ENCODE data around the gene OR5AP2.
"Not testable (repeated sequence)": the region's sequence is repeated elsewhere in the genome, so short reads cannot be mapped to it uniquely, and the experiment has no call there.

The OR5AP2 gene

GRCh38 chr11:56642339-56642738 is at the start of gene OR5AP2:
OR5AP2 (minus strand) TSS chr11:56642439; CDS start chr11:56642439, 0 bp downstream.
- no peak for DNase-seq

GRCh38 chr11:56691179-56691578 is 48.9 kb upstream of the OR5AP2 start:
- not testable (repeated sequence) for DNase-seq

- no peak for DNase-seq
These were observed 46.4 kb upstream of the OR5AP2 start for GRCh38 chr11:56688554-56689100.

- no peak for DNase-seq
These were observed 28.7 kb upstream of the OR5AP2 start for GRCh38 chr11:56670984-56671383.

- DNase-seq = no peak
These were observed 21.1 kb upstream of the OR5AP2 start, which contains the start of gene OR5AR1 for GRCh38 chr11:56663386-56663785. OR5AR1 (plus strand) TSS chr11:56663686; CDS start chr11:56663686, 0 bp downstream.

GRCh38 chr11:56659755-56660154 is 17.5 kb upstream of the OR5AP2 start:
- DNase-seq = no peak

GRCh38 chr11:56637500-56637899 is 4.7 kb downstream of the OR5AP2 start:
- DNase-seq = no peak

- no peak for DNase-seq
These were observed 5.4 kb downstream of the OR5AP2 start for GRCh38 chr11:56636861-56637260.

GRCh38 chr11:56632329-56632728 is 9.9 kb downstream of the OR5AP2 start:
- no peak for DNase-seq

GRCh38 chr11:56625946-56626345 is 16.3 kb downstream of the OR5AP2 start:
- no peak for DNase-seq

- no peak for DNase-seq
These were observed 17.6 kb downstream of the OR5AP2 start for GRCh38 chr11:56624661-56625110.

- no peak for DNase-seq
These were observed 31.1 kb downstream of the OR5AP2 start for GRCh38 chr11:56611174-56611573.

GRCh38 chr11:56592088-56592717 is 50.0 kb downstream of the OR5AP2 start:
- DNase-seq = not testable (repeated sequence)
